Uterus (tissue), 2 donors: ENCODE data around the gene HDAC5.

Experiments used
- CTCF ChIP-seq, 4 experiments: fragments of 200-600 bp in 2 of 4; fragments of 450-650 bp in 2 of 4; sonication (generic) in 2 of 4; IDR thresholded peaks; one replicate each; pipeline ENCODE4 v1.5.1; 2016 to 2019; ENCODE audit warnings: antibody characterized with exemption in 4 of 4, mild to moderate bottlenecking in 2 of 4, moderate library complexity in 1 of 4
- POLR2A ChIP-seq, 2 donors: fragments of 450-650 bp; IDR thresholded peaks; one replicate each; pipeline ENCODE4 v1.6.1; 2016; ENCODE audit warnings: antibody characterized with exemption in 2 of 2, mild to moderate bottlenecking in 1 of 2, moderate library complexity in 1 of 2

GRCh38 chr17:44130693-44131349 is 7.4 kb upstream of the HDAC5 start:
- TF ChIP-seq CTCF (IDR thresholded peaks at IDR 0.05) (no peak), POLR2A (IDR thresholded peaks at IDR 0.05) (no peak)
